H1 (cell line): Measurements from ENCODE around the gene RNGTT.

Source experiments
- EP300 ChIP-seq, 2 experiments: IDR thresholded peaks; 1 replicate in 1 of 2; 2 replicates in 1 of 2; pipeline ENCODE4 v1.6.1; 2011 to 2012; ENCODE audit warnings: low read depth in 2 of 2, low read length in 2 of 2, mild to moderate bottlenecking in 2 of 2, borderline replicate concordance in 1 of 2, inconsistent platforms in 1 of 2, moderate library complexity in 1 of 2
- POLR2AphosphoS5 ChIP-seq: IDR thresholded peaks from 2 replicates; pipeline ENCODE4 v1.6.1; 2011; ENCODE audit warnings: low read depth, low read length
- TF ChIP-seq, protein P1 (sequence below), 3 experiments: IDR thresholded peaks; 1 replicate in 2 of 3; 2 replicates in 1 of 3; pipeline versions ENCODE4 v1.5.1 to v1.6.1; 2011; ENCODE audit warnings: low read length in 3 of 3, mild to moderate bottlenecking in 3 of 3, inconsistent platforms in 2 of 3, low read depth in 1 of 3, moderate library complexity in 1 of 3; ENCODE audit not compliant: insufficient read depth in 1 of 3; ENCODE audit errors: control extremely low read depth in 1 of 3

DNA sequence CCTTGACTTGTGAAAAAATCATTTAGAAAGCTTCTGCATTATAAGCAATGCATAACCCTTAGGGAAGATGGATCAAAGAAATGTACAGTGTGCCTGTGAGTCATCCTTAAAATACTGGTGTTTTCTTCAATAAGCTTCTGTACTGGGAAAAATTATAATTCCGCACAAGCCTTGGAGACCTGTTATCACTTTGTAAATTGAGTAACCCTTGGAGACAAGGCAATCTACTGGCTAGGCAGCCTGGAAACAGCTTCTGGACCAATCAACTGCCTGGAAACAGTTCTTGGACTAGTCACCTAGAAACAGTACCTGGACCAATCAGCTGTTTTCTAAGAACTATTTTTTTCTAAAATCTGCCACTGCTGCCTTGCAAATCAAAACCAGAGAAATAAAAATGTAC is 25.8 kb upstream of the RNGTT start:
- TF ChIP-seq, protein P1, sequence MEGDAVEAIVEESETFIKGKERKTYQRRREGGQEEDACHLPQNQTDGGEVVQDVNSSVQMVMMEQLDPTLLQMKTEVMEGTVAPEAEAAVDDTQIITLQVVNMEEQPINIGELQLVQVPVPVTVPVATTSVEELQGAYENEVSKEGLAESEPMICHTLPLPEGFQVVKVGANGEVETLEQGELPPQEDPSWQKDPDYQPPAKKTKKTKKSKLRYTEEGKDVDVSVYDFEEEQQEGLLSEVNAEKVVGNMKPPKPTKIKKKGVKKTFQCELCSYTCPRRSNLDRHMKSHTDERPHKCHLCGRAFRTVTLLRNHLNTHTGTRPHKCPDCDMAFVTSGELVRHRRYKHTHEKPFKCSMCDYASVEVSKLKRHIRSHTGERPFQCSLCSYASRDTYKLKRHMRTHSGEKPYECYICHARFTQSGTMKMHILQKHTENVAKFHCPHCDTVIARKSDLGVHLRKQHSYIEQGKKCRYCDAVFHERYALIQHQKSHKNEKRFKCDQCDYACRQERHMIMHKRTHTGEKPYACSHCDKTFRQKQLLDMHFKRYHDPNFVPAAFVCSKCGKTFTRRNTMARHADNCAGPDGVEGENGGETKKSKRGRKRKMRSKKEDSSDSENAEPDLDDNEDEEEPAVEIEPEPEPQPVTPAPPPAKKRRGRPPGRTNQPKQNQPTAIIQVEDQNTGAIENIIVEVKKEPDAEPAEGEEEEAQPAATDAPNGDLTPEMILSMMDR (IDR thresholded peaks at IDR 0.05; ENCODE audit: control extremely low read depth in 1 of 3, insufficient read depth in 1 of 3, low read depth in 1 of 3, low read length in 3 of 3) = no peak
- TF ChIP-seq EP300 (IDR thresholded peaks at IDR 0.05; ENCODE audit: borderline replicate concordance in 1 of 2, low read depth in 2 of 2, low read length in 2 of 2) = no peak
- no peak for TF ChIP-seq POLR2AphosphoS5
